Endometrial microvascular endothelial cells (primary cell): ENCODE results near the gene C6orf118. TPM values are rescaled to one million over a fixed set of nuclear protein-coding genes. Genes with fewer than 3 reads are reported as not detected.

Experiments
- in situ Hi-C: cut with HindIII; loops from 2 replicates; pipeline ENCODE4 v1.10.0; 2017; ENCODE audit warnings: low sequenced_read_pairs, low pct_unique_long_range_greater_than_20kb; ENCODE audit errors: inconsistent ontology term
- total RNA-seq: library from RNA; depleted of rRNA; stranded (reverse); fragments of >200 nt; gene quantifications from one replicate; pipeline ENCODE4 v1.2.3, GENCODE V29; 2015; ENCODE audit errors: inconsistent ontology term

The C6orf118 gene
- total RNA-seq, result not detected

GRCh38 chr6:165308926-165309731, at the start of gene C6orf118:
TSS of gene C6orf118 (minus strand) at chr6:165309605. CDS start at chr6:165309586, 19 bp downstream.
- in situ Hi-C loops, result no loop called here

DNA sequence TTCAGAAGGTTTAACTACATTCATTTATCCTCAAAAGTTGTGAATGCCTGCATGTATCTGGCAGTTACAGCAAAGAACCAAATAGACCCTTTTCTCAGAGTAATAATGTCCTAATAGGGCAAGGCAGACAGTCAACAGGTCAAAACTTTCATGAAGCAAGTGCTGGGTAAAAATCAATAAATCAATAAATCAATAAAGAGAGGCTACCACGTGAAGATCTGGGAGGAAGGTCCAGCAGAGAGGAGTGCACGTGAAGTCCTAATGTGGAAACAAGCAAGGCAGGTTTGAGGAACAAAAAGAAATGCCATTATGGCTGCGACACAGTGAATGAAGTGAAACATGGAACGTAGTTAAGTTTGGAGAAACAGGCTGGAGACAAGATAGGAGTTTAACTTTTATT, 36.3 kb upstream of the C6orf118 start:
- in situ Hi-C loops, result no loop called here

DNA sequence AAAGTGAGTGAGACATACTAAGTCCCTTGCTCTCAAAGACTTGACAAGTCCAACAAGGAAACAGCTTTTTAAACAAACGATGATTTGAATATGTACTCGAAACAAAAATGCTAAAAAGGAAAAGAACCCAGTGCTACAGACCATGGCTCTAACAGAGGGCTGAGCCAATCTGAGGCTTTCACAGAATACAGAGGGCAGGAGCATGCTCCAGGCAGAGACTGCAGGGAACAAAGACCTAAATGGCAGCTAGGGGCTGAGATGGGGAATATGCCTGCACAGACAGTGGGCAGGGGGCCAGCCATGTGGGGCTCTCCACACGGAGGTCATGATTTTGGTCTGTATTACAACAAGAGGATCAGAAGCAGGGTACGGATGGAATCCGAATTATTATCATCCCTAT, 31.1 kb upstream of the C6orf118 start:
- in situ Hi-C loops, result no loop called here

DNA sequence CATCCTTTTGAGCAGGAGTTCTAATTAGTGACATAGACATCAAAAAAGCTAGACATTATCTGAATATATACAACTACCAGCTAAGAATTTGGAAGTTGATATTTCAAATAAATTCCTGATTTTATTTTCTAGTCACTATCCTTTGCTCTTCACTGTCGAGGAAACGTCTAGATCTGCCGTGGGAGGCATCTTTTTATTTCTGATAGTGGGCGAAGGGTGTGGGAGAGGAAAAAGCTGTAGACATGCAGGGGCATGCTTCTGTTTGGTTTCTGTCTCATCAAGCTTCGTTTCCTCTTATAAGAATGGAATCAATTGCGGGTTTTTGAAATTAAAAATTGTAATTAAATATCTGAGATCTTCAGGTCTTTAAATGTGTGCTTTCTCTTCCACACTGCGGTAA, 16.2 kb upstream of the C6orf118 start:
- in situ Hi-C loops, result no loop called here

DNA sequence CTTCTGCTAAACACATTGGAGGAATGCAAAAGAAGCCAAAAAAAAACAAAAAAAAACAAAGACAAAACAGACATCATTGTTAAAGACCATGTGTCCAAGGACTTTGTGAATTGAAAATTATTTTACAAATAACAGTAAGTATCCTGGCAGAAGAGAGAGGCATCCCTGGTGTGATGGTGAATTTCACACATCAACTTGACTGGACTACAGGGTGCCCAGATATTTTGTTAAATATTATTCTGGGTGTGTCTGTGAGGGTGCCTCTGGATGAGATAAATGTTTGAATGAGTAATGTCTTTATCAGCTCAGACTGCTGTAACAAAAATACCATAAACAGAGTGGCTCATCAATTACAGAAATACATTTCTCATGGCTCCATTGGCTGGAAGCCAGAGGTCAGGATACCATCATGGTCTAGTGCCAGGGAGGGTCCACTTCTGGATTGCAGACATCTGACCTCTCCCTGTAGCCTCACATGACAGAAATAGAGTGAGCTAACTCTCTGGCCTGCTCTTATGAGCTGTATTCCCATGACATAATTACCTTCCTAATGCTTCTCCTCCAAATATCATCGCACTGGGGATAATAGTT, 12.2 kb upstream of the C6orf118 start:
- in situ Hi-C loops, result no loop called here

GRCh38 chr6:165321150-165321549, 11.7 kb upstream of the C6orf118 start:
- in situ Hi-C loops, result no loop called here

GRCh38 chr6:165317723-165318122, 8.3 kb upstream of the C6orf118 start:
- in situ Hi-C loops, result no loop called here

- in situ Hi-C loops, result no loop called here
Measured at GRCh38 chr6:165306955-165307354, 2.5 kb downstream of the C6orf118 start.

DNA sequence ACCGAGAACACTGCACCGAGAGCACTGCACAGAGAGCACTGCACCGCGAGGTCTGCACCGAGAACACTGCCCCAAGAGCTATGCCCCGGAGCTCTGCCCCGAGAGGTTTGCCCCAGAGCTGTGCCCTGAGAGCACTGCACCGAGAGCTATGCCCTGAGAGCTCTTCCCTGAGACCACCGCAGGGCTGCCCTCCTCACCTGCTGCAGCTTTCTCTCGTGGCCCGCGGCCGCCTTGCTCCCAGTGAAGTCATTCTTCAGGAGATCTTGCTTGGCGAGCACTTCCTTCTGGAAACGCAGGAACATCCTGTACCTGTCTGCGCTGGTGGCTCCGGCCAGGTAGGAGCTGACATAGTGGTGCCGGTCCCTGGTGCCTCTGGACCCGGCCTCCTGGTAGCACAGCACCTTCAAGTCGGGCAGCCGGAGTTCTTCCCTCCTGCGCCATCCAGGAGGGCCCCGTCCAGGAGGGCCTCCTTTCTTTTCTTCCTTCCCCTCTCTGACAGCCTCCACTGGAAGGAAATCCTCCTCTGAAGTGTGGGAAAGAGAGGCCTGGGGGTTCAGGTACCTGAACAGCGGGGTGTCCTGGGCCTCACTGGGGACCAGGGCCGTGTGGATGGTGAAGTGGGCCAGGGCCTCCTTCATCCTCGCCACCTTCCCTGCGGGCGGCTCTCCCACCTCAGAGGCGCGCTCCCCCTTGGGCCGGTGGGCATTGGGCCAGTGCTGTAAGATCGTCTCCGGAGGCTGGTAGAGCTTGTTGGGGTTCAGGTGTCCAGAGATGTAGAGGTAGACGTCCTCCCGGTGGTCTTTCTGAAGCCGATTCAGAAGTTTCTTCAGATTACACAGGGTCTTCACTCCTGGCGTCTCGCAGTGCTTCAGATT, 7.8 kb downstream of the C6orf118 start:
- in situ Hi-C loops, result no loop called here

GRCh38 chr6:165300422-165300936, 8.9 kb downstream of the C6orf118 start:
- in situ Hi-C loops, result no loop called here

- in situ Hi-C loops, result no loop called here
Measured at GRCh38 chr6:165298875-165299274, 10.5 kb downstream of the C6orf118 start.

DNA sequence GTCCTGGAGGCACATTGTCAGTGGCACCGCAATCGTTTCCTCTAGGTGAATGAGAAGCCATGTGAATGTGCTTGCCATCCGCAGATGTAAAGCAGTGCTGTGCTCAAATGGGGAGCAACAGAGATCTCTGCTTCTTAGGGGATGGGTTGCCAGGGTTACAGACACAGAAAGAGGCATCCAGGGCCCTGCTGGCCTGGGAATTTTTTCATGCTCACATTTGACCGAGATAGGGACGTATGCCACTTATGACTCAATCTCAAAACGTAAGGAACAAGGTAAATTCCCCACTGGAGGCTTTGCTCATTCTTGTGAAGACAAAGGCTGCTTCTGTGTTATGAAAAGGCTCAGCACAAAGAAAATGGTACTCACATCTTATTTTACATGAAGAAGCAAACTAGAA, 11.0 kb downstream of the C6orf118 start:
- in situ Hi-C loops, result no loop called here

DNA sequence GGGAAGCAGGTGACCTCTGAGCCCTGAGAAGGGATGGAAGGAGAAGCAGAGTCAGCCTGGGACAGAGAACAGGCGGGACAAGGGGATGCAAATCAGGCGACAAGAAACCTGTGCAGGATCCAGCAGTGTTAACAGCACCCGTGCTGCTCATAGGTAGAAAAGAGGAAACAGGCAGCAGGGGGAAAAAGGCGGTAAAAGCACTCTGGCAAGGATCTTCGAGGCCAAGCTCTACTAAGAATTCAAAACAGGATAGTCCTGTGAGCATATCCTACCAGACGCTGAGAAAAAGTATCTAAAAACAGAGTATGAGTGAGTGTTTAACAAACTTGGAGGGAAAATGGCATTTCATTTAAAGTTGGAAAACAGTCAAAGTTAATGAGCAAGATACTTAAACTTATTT, 16.7 kb downstream of the C6orf118 start:
- in situ Hi-C loops, result no loop called here

DNA sequence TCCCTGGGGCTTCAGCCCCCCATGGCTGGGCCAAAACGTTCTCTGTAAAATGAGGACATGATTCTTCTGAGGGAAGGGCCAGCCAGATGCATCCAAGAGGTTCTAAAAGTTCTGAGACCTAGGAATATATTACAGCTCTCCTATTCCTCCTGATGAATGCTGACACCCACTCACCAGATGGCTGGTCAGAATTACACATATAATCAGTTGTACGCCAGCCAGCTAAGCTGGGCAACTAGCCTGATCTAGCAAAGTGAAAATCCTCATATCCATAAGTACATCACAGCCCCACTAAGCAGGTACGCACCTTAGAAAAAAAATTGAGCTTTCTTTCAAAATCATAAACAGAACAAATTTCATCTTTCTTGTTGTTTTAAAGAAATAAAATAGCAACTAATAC, 34.8 kb downstream of the C6orf118 start:
- in situ Hi-C loops, result no loop called here

- in situ Hi-C loops, result no loop called here
Measured at GRCh38 chr6:165272585-165272984, 36.8 kb downstream of the C6orf118 start.

DNA sequence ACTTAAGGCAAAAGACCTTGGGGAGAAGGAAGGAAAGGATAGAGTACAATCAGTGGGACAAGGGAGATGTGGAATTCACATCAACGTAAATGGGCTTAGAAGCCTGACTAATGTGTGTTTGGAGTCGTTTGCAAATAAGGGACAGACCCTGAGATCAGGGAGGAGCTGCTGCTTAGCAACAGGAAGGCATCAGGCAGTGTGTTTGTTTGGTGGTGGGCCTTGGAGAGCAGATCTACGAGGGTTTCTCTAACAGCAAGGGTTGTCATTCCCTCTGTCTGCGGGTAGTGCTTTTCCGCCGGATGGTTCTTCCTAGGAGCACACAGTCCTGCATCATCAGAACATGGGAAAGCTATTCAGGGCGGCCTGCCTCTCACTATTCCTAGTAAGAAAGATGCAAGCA, 40.4 kb downstream of the C6orf118 start:
- in situ Hi-C loops, result no loop called here

DNA sequence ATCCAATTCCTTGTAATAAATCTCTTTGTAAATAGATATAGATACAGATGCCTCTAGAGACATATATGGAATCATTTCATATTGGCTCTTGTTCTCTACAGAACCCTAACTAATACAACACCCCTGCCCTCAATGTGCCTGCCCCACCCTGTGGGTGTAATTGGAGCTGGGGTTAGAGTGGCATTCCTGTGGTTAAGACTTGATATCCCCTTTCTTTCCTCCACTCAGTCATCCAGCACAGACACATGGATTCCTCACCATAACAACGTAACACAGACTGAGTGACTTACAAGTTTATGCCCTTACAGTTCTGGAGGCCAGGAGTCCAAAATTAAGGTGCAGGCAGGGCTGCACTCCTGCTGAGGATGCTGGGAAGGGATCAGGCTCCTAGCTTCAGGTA, 42.8 kb downstream of the C6orf118 start:
- in situ Hi-C loops, result no loop called here

- in situ Hi-C loops, result no loop called here
Measured at GRCh38 chr6:165266191-165266590, 43.2 kb downstream of the C6orf118 start.

GRCh38 chr6:165260462-165260861, 48.9 kb downstream of the C6orf118 start:
- in situ Hi-C loops, result no loop called here
